Parietal lobe (tissue), 2 donors: Measurements from ENCODE around the gene PLGLB1. TPM values are rescaled to one million over a fixed set of nuclear protein-coding genes. Genes with fewer than 3 reads are reported as not detected.

Source experiments
- small RNA-seq: library from RNA; depleted of rRNA; stranded (forward); fragments of <200 nt; gene quantifications from one replicate; pipeline ENCODE3, GENCODE V24; 2014; ENCODE audit warnings: low replicate concordance
- total RNA-seq: library from RNA; depleted of rRNA; stranded (reverse); fragments of >200 nt; gene quantifications from one replicate; pipeline ENCODE4 v1.2.3, GENCODE V29; 2014

Gene PLGLB1
- 44.1 TPM for total RNA-seq

GRCh38 chr2:87021744-87022143, at the start of gene PLGLB1:
PLGLB1 (minus strand) TSS chr2:87021844; CDS start chr2:87021783, 61 bp downstream.

Small RNAs within 50 kb of the gene (small RNA-seq; reads per million reads assigned to genes)
- not detected for gene AC125232.1

Other genes with a start within 250 kb of the PLGLB1 start
- gene CD8A, start 230.9 kb downstream of the PLGLB1 start, total RNA-seq, result 1.3 TPM
- not detected for gene CD8B, start 160.0 kb downstream of the PLGLB1 start, total RNA-seq
- gene RGPD1, start 79.7 kb downstream of the PLGLB1 start, total RNA-seq, result 2.5 TPM